AG10803 (cell line): ENCODE results near the gene GLIS2.

Source experiments
- DNase-seq: peaks from one replicate; pipeline ENCODE4 v3.0.0; 2010; ENCODE audit warnings: low read depth
- H3K4me3 ChIP-seq: 2 replicates; pipeline ENCODE4 v1.5.1; 2011; ENCODE audit warnings: mild to moderate bottlenecking, low read length, control low read depth
- TF ChIP-seq, protein P1 (sequence below): conservative IDR thresholded peaks from 2 replicates; pipeline ENCODE4 v1.5.1; 2011; ENCODE audit warnings: mild to moderate bottlenecking, low read length, control low read depth, inconsistent platforms

GLIS2 gene

DNA sequence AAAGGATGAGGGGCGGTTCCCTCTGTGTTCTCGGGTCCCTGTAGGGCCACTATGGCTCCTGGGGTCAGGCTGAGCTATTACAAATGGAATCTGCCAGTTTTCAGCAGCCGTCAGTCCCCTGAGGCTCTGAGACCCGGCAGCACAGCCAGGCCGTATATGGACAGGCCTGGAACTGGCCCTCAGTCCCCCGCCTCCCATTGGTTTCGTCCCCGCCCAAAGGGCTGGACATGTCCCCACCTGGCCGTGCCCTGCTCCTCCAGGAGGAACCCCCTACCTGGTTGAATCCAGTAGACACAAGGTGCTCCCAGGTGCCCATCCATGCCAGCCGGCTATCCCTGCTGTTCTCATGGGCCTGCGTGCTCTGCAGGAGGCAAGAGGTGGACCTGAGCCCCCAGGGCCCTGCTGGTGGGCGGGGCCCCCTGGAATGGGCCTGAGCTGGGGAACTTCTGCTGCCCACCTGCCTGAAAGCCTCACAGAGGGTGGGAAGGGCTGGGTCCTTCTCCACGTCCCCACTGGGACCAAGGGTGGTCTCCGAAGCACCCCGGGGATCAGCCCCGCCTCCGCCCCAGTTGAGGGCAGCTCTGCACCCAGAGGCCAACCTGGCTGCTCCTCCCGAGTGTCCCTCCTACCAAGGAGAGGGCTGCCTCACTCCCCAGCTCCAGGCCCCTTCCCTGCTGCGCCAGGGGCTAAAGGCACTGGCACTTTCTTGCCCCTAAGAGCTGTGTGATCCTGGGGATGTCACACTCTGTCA, 72.6 kb downstream of the GLIS2 start:
- H3K4me3 ChIP-seq, result no peak overlapping the region
- peak; percentile 57 for DNase-seq
- TF ChIP-seq, protein P1, sequence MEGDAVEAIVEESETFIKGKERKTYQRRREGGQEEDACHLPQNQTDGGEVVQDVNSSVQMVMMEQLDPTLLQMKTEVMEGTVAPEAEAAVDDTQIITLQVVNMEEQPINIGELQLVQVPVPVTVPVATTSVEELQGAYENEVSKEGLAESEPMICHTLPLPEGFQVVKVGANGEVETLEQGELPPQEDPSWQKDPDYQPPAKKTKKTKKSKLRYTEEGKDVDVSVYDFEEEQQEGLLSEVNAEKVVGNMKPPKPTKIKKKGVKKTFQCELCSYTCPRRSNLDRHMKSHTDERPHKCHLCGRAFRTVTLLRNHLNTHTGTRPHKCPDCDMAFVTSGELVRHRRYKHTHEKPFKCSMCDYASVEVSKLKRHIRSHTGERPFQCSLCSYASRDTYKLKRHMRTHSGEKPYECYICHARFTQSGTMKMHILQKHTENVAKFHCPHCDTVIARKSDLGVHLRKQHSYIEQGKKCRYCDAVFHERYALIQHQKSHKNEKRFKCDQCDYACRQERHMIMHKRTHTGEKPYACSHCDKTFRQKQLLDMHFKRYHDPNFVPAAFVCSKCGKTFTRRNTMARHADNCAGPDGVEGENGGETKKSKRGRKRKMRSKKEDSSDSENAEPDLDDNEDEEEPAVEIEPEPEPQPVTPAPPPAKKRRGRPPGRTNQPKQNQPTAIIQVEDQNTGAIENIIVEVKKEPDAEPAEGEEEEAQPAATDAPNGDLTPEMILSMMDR, result no peak
